Smooth muscle cell (in vitro differentiated cells): ENCODE measurements around the gene CCM2. TPM values are rescaled to one million over a fixed set of nuclear protein-coding genes. Genes with fewer than 3 reads are reported as not detected.

ENCODE experiments used
- DNase-seq: peaks from one replicate; lab custom pipeline; 2025; ENCODE audit not compliant: unreplicated experiment; lab: John Stamatoyannopoulos, UW
- H2AFZ ChIP-seq: fragments of 200-600 bp; sonication (generic); 2 replicates; pipeline ENCODE4 v1.6.0; 2016; ENCODE audit warnings: antibody characterized with exemption, low read depth, mild to moderate bottlenecking
- H3F3A ChIP-seq: fragments of 200-600 bp; sonication (generic); 2 replicates; pipeline ENCODE4 v1.6.0; 2017; ENCODE audit warnings: antibody characterized with exemption, low read depth
- H3K27ac ChIP-seq: fragments of 200-600 bp; sonication (generic); 2 replicates; pipeline ENCODE4 v1.5.1; 2016; ENCODE audit warnings: low read depth, mild to moderate bottlenecking
- H3K27me3 ChIP-seq: fragments of 200-600 bp; sonication (generic); 2 replicates; pipeline ENCODE4 v1.6.1; 2016; ENCODE audit warnings: low read depth, mild to moderate bottlenecking
- H3K36me3 ChIP-seq: fragments of 200-600 bp; sonication (generic); 2 replicates; pipeline ENCODE4 v1.5.1; 2016; ENCODE audit warnings: low read depth
- H3K4me1 ChIP-seq: fragments of 200-600 bp; sonication (generic); 2 replicates; pipeline ENCODE4 v1.5.1; 2016; ENCODE audit warnings: low read depth
- H3K4me2 ChIP-seq: fragments of 200-600 bp; sonication (generic); 2 replicates; pipeline ENCODE4 v1.6.0; 2016; ENCODE audit warnings: mild to moderate bottlenecking
- H3K4me3 ChIP-seq: fragments of 200-600 bp; sonication (generic); 2 replicates; pipeline ENCODE4 v1.5.1; 2016; ENCODE audit warnings: mild to moderate bottlenecking
- H3K79me2 ChIP-seq: fragments of 200-600 bp; sonication (generic); 2 replicates; pipeline ENCODE4 v1.6.0; 2016; ENCODE audit warnings: low read depth, mild to moderate bottlenecking
- H3K9ac ChIP-seq: fragments of 200-600 bp; sonication (generic); 2 replicates; pipeline ENCODE4 v1.6.0; 2016; ENCODE audit warnings: low read depth
- H3K9me3 ChIP-seq: fragments of 200-600 bp; sonication (generic); replicated peaks from 2 replicates; pipeline ENCODE4 v1.5.1; 2016; ENCODE audit warnings: low read depth
- H4K20me1 ChIP-seq: fragments of 200-600 bp; sonication (generic); 2 replicates; pipeline ENCODE4 v1.6.0; 2016; ENCODE audit warnings: low read depth
- CTCF ChIP-seq: fragments of 200-600 bp; sonication (generic); IDR thresholded peaks from 2 replicates; pipeline ENCODE4 v1.5.1; 2017; ENCODE audit warnings: borderline replicate concordance, mild to moderate bottlenecking, antibody characterized with exemption; ENCODE audit not compliant: insufficient read depth, poor library complexity, severe bottlenecking
- WGBS: methylation state at CpG from one replicate; pipeline ENCODE4 v1.1.7; 2016; ENCODE audit warnings: low lambda C conversion rate; 5-methylcytosine and 5-hydroxymethylcytosine counted together
- polyA plus RNA-seq: library from polyadenylated mRNA; unstranded; fragments of >200 nt; fragmentation: Nextera tagmentation; extraction: Ambion mirVana; gene quantifications from 2 replicates; pipeline ENCODE4 v1.2.1, GENCODE V29; 2016
- total RNA-seq: library from RNA; depleted of rRNA; stranded (reverse); fragments of >200 nt; gene quantifications from 2 replicates; pipeline ENCODE4 v1.2.3, GENCODE V29; 2014

The CCM2 gene
- total and polyA plus RNA-seq, 2 experiments from 2014 or later = 32.6 to 85.5 TPM

GRCh38 chr7:44965441-44965903 lies 34.5 kb upstream of the CCM2 start:
- no peaks in the 10 kb centered on the region for H3K79me2 ChIP-seq
- no peak overlapping the region for H3K27ac ChIP-seq
- no peaks in the 10 kb centered on the region for H3K9me3 ChIP-seq
- no peak for DNase-seq
- 91% methylated on average over 16 of the region's 16 CpGs for WGBS
- no peak overlapping the region for H2AFZ ChIP-seq
- H3K4me1 ChIP-seq = no peaks in the 10 kb centered on the region
- no peak overlapping the region for H3K9ac ChIP-seq
- no peaks in the 10 kb centered on the region for H3F3A ChIP-seq
- H3K27me3 ChIP-seq = peaks cover 18% of the 10 kb centered on the region
- TF ChIP-seq CTCF = no peak
- no peak overlapping the region for H3K4me2 ChIP-seq
- no peaks in the 10 kb centered on the region for H3K36me3 ChIP-seq
- H3K4me3 ChIP-seq = no peak overlapping the region
- no peaks in the 10 kb centered on the region for H4K20me1 ChIP-seq

- no peaks in the 10 kb centered on the region for H4K20me1 ChIP-seq
- H3K27ac ChIP-seq = no peak overlapping the region
- no peak for TF ChIP-seq CTCF
- DNase-seq = no peak
- H3K79me2 ChIP-seq = no peaks in the 10 kb centered on the region
- no peaks in the 10 kb centered on the region for H3K36me3 ChIP-seq
- H2AFZ ChIP-seq = no peak overlapping the region
- H3K4me2 ChIP-seq = no peak overlapping the region
- no peaks in the 10 kb centered on the region for H3K9me3 ChIP-seq
- no peaks in the 10 kb centered on the region for H3K4me1 ChIP-seq
- no peaks in the 10 kb centered on the region for H3F3A ChIP-seq
- H3K4me3 ChIP-seq = no peak overlapping the region
- peaks cover 17% of the 10 kb centered on the region for H3K27me3 ChIP-seq
- H3K9ac ChIP-seq = no peak overlapping the region
- WGBS = 93% methylated on average over 18 of the region's 18 CpGs
These were observed 33.9 kb upstream of the CCM2 start for GRCh38 chr7:44965937-44966730.

GRCh38 chr7:44966731-44967538 lies 33.1 kb upstream of the CCM2 start:
- no peak for DNase-seq
- H3K27ac ChIP-seq = no peak overlapping the region
- 79% methylated on average over 9 of the region's 9 CpGs for WGBS
- H3K4me1 ChIP-seq = no peaks in the 10 kb centered on the region
- no peaks in the 10 kb centered on the region for H3K9me3 ChIP-seq
- H3K9ac ChIP-seq = no peak overlapping the region
- no peaks in the 10 kb centered on the region for H3K79me2 ChIP-seq
- H3F3A ChIP-seq = no peaks in the 10 kb centered on the region
- H3K36me3 ChIP-seq = no peaks in the 10 kb centered on the region
- no peak overlapping the region for H2AFZ ChIP-seq
- no peak overlapping the region for H3K4me2 ChIP-seq
- peaks cover 14% of the 10 kb centered on the region for H3K27me3 ChIP-seq
- H4K20me1 ChIP-seq = no peaks in the 10 kb centered on the region
- no peak for TF ChIP-seq CTCF
- H3K4me3 ChIP-seq = no peak overlapping the region
